HEK293 (cell line): Measurements from ENCODE around the gene EIF4E2.
A peak's percentile ranks its signal among the peaks of the same experiment; 100 is the strongest.

ENCODE experiments used
- ATF2 ChIP-seq: fragments of 450-650 bp; formaldehyde crosslinking; IDR thresholded peaks from 2 replicates; pipeline ENCODE4 v1.5.1; 2016; ENCODE audit warnings: missing biosample characterization, missing genetic modification characterization, low read depth
- EGR2 ChIP-seq: fragments of 450-650 bp; formaldehyde crosslinking; IDR thresholded peaks from 2 replicates; pipeline ENCODE4 v1.5.1; 2016; ENCODE audit warnings: low read depth, missing biosample characterization, missing genetic modification characterization
- ELK4 ChIP-seq: IDR thresholded peaks from 2 replicates; pipeline ENCODE4 v1.6.1; 2011; ENCODE audit warnings: mild to moderate bottlenecking, low read depth, low read length, borderline replicate concordance
- HOXC10 ChIP-seq: sonication (generic); formaldehyde crosslinking; IDR thresholded peaks from 2 replicates; pipeline ENCODE4 v1.8.1; 2023; ENCODE audit warnings: mild to moderate bottlenecking, missing genetic modification reagents
- KLF1 ChIP-seq: fragments of 450-650 bp; formaldehyde crosslinking; IDR thresholded peaks from 2 replicates; pipeline ENCODE4 v1.5.1; 2016; ENCODE audit warnings: missing biosample characterization, missing genetic modification characterization
- KLF17 ChIP-seq: fragments of 450-650 bp; formaldehyde crosslinking; IDR thresholded peaks from 2 replicates; pipeline ENCODE4 v1.5.1; 2016; ENCODE audit warnings: missing biosample characterization, missing genetic modification characterization
- MEIS1 ChIP-seq: sonication (generic); formaldehyde crosslinking; IDR thresholded peaks from 2 replicates; pipeline ENCODE4 v1.8.1; 2022; ENCODE audit warnings: missing genetic modification reagents, mild to moderate bottlenecking, borderline replicate concordance
- MYNN ChIP-seq: fragments of 450-650 bp; formaldehyde crosslinking; IDR thresholded peaks from 2 replicates; pipeline ENCODE4 v1.5.1; 2016; ENCODE audit warnings: missing biosample characterization, missing genetic modification characterization, borderline replicate concordance
- RBAK ChIP-seq: fragments of 450-650 bp; formaldehyde crosslinking; IDR thresholded peaks from 2 replicates; pipeline ENCODE4 v1.5.1; 2016; ENCODE audit warnings: missing biosample characterization, missing genetic modification characterization
- SP3 ChIP-seq: fragments of 450-650 bp; formaldehyde crosslinking; IDR thresholded peaks from 2 replicates; pipeline ENCODE4 v1.5.1; 2016; ENCODE audit warnings: missing biosample characterization, missing genetic modification characterization
- YY2 ChIP-seq: fragments of 450-650 bp; formaldehyde crosslinking; IDR thresholded peaks from 2 replicates; pipeline ENCODE4 v1.5.1; 2016; ENCODE audit warnings: missing biosample characterization, missing genetic modification characterization
- ZBTB17 ChIP-seq: fragments of 450-650 bp; formaldehyde crosslinking; IDR thresholded peaks from 2 replicates; pipeline ENCODE4 v1.5.1; 2016; ENCODE audit warnings: missing biosample characterization, missing genetic modification characterization
- ZNF114 ChIP-seq: fragments of 450-650 bp; formaldehyde crosslinking; IDR thresholded peaks from 2 replicates; pipeline ENCODE4 v1.5.0; 2017; ENCODE audit warnings: missing biosample characterization, missing genetic modification characterization
- ZNF132 ChIP-seq: fragments of 450-650 bp; formaldehyde crosslinking; IDR thresholded peaks from 2 replicates; pipeline ENCODE4 v1.5.1; 2017; ENCODE audit warnings: missing biosample characterization, missing genetic modification characterization, borderline replicate concordance
- ZNF140 ChIP-seq: fragments of 450-650 bp; formaldehyde crosslinking; IDR thresholded peaks from 2 replicates; pipeline ENCODE4 v1.5.1; 2016; ENCODE audit warnings: missing biosample characterization, missing genetic modification characterization
- ZNF146 ChIP-seq: fragments of 450-650 bp; formaldehyde crosslinking; IDR thresholded peaks from 2 replicates; pipeline ENCODE4 v1.5.1; 2016; ENCODE audit warnings: missing biosample characterization, missing genetic modification characterization
- ZNF174 ChIP-seq: fragments of 450-650 bp; formaldehyde crosslinking; IDR thresholded peaks from 2 replicates; pipeline ENCODE4 v1.5.0; 2017; ENCODE audit warnings: missing biosample characterization, mild to moderate bottlenecking, missing genetic modification characterization
- ZNF18 ChIP-seq: fragments of 450-650 bp; formaldehyde crosslinking; IDR thresholded peaks from 2 replicates; pipeline ENCODE4 v1.5.1; 2016; ENCODE audit warnings: missing biosample characterization, missing genetic modification characterization
- ZNF266 ChIP-seq: fragments of 450-650 bp; formaldehyde crosslinking; IDR thresholded peaks from 2 replicates; pipeline ENCODE4 v1.5.1; 2016; ENCODE audit warnings: missing biosample characterization, missing genetic modification characterization, low read depth
- ZNF335 ChIP-seq: fragments of 450-650 bp; formaldehyde crosslinking; conservative IDR thresholded peaks from 2 replicates; pipeline ENCODE4 v1.5.1; 2016; ENCODE audit warnings: missing biosample characterization, missing genetic modification characterization
- ZNF366 ChIP-seq: fragments of 450-650 bp; formaldehyde crosslinking; conservative IDR thresholded peaks from 2 replicates; pipeline ENCODE4 v1.5.1; 2016; ENCODE audit warnings: missing biosample characterization, missing genetic modification characterization
- ZNF391 ChIP-seq: fragments of 450-650 bp; formaldehyde crosslinking; IDR thresholded peaks from 2 replicates; pipeline ENCODE4 v1.5.1; 2016; ENCODE audit warnings: low read depth, missing biosample characterization, missing genetic modification characterization, borderline replicate concordance
- ZNF513 ChIP-seq: fragments of 450-650 bp; IDR thresholded peaks from 2 replicates; pipeline ENCODE4 v1.5.1; 2018; ENCODE audit warnings: missing biosample characterization, missing genetic modification characterization
- ZNF521 ChIP-seq: fragments of 450-650 bp; formaldehyde crosslinking; IDR thresholded peaks from 2 replicates; pipeline ENCODE4 v1.5.1; 2017; ENCODE audit warnings: missing biosample characterization, mild to moderate bottlenecking, missing genetic modification characterization
- ZNF555 ChIP-seq: fragments of 450-650 bp; formaldehyde crosslinking; conservative IDR thresholded peaks from 2 replicates; pipeline ENCODE4 v1.5.1; 2017; ENCODE audit warnings: missing biosample characterization, mild to moderate bottlenecking, missing genetic modification characterization, inconsistent platforms
- ZNF610 ChIP-seq: fragments of 450-650 bp; formaldehyde crosslinking; IDR thresholded peaks from 2 replicates; pipeline ENCODE4 v1.5.1; 2016; ENCODE audit warnings: missing biosample characterization, missing genetic modification characterization, borderline replicate concordance
- ZNF621 ChIP-seq: fragments of 450-650 bp; formaldehyde crosslinking; IDR thresholded peaks from 2 replicates; pipeline ENCODE4 v1.5.1; 2017; ENCODE audit warnings: missing biosample characterization, missing genetic modification characterization
- ZNF645 ChIP-seq: fragments of 450-650 bp; formaldehyde crosslinking; IDR thresholded peaks from 2 replicates; pipeline ENCODE4; 2016; ENCODE audit warnings: missing biosample characterization, missing genetic modification characterization
- ZNF658 ChIP-seq: fragments of 450-650 bp; formaldehyde crosslinking; IDR thresholded peaks from 2 replicates; pipeline ENCODE4; 2016; ENCODE audit warnings: missing biosample characterization, missing genetic modification characterization
- ZNF670 ChIP-seq: fragments of 450-650 bp; formaldehyde crosslinking; IDR thresholded peaks from 2 replicates; pipeline ENCODE4 v1.5.1; 2016; ENCODE audit warnings: missing biosample characterization, missing genetic modification characterization, low read depth
- ZNF677 ChIP-seq: fragments of 450-650 bp; IDR thresholded peaks from 2 replicates; pipeline ENCODE4 v1.5.0; 2018; ENCODE audit warnings: missing biosample characterization, mild to moderate bottlenecking, missing genetic modification characterization, moderate library complexity
- ZNF791 ChIP-seq: fragments of 450-650 bp; formaldehyde crosslinking; IDR thresholded peaks from 2 replicates; pipeline ENCODE4 v1.5.1; 2016; ENCODE audit warnings: missing biosample characterization, missing genetic modification characterization
- ZNF843 ChIP-seq: fragments of 450-650 bp; formaldehyde crosslinking; IDR thresholded peaks from 2 replicates; pipeline ENCODE4 v1.5.1; 2016; ENCODE audit warnings: missing biosample characterization, missing genetic modification characterization

Gene EIF4E2

GRCh38 chr2:232550354-232551249 is at the start of gene EIF4E2, which contains the start of gene TIGD1 (continued):
- TF ChIP-seq MYNN (tag by site-specific recombination) (no peak), KLF1 (tag by site-specific recombination) (peak; percentile 77), ZNF610 (no peak), YY2 (no peak), RBAK (tag by site-specific recombination) (no peak), ZNF114 (tag by site-specific recombination) (no peak), ZNF146 (tag by site-specific recombination) (0 out of 2 replicates have a peak, but pooled peaks have one; percentile 3), ZNF174 (tag by site-specific recombination) (no peak), ZNF677 (tag by site-specific recombination) (no peak), KLF17 (tag by site-specific recombination) (peak; percentile 68; the same call in 1 of the 2 replicates), ZNF645 (tag by site-specific recombination) (no peak), ZNF335 (peak; percentile 51), ZNF521 (no peak), ZNF366 (tag by site-specific recombination) (0 out of 2 replicates have a peak, but pooled peaks have one; percentile 38), ZNF391 (tag by site-specific recombination) (no peak), ZNF791 (tag by site-specific recombination) (no peak), ZNF621 (no peak), ZNF132 (no peak), EGR2 (tag by site-specific recombination) (peak; percentile 89), ZNF658 (tag by site-specific recombination) (no peak), SP3 (tag by site-specific recombination) (peak; percentile 82), ZNF670 (tag by site-specific recombination) (no peak), HOXC10 (no peak), ZNF513 (tag by site-specific recombination) (peak; percentile 73), MEIS1 (CRISPR knock-in tag) (no peak), ZNF266 (no peak), ZNF555 (tag by site-specific recombination) (no peak), ZNF18 (no peak), ZNF843 (tag by site-specific recombination) (peak; percentile 66), ZBTB17 (peak; percentile 61), ELK4 (peak; percentile 41; the same call in 1 of the 2 replicates), ZNF140 (no peak), ATF2 (no peak)
